ENCODE results near the gene CHP2.
A peak's percentile ranks its signal among the peaks of the same experiment; 100 is the strongest.
"Not testable (repeated sequence)": the region's sequence is repeated elsewhere in the genome, so short reads cannot be mapped to it uniquely, and the experiment has no call there.

The CHP2 gene

DNA sequence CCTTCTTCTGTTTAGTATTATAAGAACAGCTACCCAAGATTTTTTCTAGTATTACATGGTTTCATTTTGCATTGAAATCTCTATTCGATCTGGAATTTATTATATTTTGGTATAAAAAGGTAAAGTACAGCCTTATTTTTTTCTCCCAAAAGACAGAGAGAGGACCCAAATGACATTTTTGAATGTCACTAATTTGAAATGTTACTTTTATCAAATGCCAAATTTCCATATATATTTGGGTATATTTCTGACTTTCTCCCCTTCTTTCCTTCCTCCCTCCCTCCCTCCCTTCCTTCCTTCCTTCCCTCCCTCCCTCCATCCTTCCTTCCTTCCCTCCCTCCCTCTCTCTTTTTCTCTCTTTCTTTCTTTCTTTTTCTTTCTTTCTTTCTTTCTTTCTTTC is 6.2 kb upstream of the CHP2 start:
- no peak for DNase-seq (ENCODE audit: low read depth)

DNA sequence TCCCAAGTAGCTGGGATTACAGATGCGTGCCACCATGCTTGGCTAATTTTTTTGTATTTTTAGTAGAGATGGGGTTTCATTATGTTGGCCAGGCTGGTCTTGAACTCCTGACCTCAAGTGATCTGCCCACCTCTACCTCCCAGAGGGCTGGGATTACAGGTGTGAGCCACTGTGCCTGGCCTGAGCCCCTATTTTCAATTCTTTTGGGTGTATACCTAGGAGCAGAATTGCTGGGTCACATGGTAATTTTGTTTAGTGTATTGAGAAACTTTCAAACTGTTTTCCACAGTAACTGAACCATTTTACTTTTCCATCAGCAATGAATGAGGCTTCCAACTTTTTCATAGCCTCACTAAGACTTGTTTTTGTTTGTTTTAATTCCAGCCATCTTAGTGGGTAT is 3.8 kb upstream of the CHP2 start:
- DNase-seq (ENCODE audit: low read depth) = not testable (repeated sequence)

- DNase-seq (ENCODE audit: low read depth) = no peak
Observed at GRCh38 chr16:23753908-23754593, 775 bp upstream of the CHP2 start.

DNA sequence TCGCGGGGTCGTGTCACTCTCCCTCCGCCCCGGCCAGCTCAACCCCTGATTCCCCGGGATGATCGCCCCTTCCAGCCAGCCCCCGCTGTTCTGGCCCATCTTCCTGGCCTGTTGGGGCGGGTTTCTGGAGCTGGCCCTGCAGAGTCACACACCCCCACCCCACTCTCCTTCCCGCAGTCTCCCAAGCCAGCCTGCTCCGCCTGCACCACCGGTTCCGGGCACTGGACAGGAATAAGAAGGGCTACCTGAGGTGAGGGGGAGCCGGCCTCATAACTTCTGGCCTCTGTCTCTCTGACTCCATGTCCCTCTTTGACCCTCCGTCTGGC is 621 bp downstream of the CHP2 start:
- no peak for DNase-seq (ENCODE audit: low read depth)

DNA sequence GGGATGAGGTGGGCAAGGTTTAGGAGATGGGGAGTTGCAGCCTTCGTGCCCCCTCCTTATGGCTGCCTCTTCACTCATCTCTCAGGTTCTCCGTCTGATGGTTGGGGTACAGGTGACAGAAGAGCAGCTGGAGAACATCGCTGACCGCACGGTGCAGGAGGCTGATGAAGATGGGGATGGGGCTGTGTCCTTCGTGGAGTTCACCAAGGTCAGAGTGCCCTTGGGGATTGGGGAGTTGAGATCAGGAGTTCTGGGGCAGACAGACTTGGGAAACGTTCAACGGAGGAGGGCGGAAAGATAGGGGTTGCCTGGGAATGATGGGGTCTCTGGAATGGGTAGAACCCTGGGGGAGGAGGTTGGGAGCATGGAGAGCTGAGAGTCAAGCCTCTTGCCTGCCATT is 2.3 kb downstream of the CHP2 start:
- no peak for DNase-seq (ENCODE audit: low read depth)

DNA sequence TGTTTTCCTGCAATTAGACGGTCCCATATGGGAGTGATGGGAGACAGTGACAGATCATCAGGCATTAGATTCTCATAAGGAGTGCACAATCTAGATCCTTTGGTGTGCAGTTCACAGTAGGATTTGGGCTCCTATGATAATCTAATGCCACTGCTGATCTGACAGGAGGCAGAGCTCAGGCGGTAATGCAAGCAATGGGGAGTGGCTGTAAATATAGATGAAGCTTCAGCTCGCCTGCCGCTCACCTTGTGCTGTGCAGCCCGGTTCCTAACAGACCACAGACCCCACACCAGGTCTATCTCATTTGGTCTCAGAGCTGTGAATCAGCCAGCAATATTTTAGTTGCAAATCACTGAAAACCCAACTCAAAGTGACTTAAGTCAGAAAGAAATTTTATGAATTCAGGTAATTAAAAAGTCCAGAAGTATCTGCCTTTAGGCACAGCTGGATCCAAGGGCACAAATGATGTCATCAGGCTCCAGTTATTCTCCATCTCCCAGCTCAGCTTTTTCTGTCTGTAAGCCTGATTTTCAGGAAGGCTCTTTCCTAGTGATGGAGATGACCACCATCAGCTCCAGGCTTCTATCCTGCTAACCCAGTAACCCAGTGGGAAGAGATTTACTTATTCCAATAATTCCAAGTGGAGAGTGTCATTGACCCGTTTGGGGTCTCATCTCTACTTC is 3.3 kb downstream of the CHP2 start:
- DNase-seq (ENCODE audit: low read depth) = no peak

GRCh38 chr16:23765933-23766332 is 11.1 kb downstream of the CHP2 start:
- DNase-seq (ENCODE audit: low read depth) = no peak

- no peak for DNase-seq (ENCODE audit: low read depth)
Observed at GRCh38 chr16:23768581-23768980, 13.8 kb downstream of the CHP2 start.

DNA sequence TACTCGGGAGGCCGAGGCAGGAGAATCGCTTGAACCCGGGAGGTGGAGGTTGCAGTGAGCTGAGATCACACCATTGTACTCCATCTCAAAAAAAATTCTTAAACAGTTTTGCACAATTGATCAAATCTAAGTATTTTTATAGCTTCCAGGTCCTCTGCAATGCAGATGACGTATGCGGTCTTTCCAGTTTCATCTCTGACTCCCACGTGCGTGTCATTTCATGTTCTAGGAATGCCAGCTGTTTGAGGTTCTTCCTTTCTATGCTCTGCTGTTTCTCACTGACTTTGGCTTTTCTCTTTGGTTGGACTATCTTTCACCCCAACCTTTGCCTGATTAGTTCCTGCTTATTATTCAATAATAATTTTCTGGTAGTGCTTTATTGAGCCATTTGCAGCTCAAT is 16.2 kb downstream of the CHP2 start:
- DNase-seq (ENCODE audit: low read depth) = no peak

DNA sequence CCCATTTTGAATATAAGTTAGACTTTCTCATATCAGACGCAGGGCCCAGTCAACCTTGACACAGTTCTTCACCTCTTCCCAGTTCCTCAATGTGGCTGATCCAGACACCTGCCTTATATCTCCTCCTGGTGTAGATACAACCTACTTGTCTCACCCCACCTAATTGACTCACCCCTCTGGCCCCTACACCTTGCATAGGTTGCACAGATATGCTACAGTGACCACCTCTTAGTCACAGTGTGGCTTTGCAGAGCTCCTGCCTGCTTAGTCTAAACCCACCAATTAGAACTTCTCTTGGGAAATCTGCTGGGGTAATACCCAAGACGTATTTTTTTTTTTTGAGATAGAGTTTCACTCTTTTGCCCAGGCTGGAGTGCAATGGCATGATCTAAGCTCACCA is 16.8 kb downstream of the CHP2 start:
- DNase-seq (ENCODE audit: low read depth) = no peak

DNA sequence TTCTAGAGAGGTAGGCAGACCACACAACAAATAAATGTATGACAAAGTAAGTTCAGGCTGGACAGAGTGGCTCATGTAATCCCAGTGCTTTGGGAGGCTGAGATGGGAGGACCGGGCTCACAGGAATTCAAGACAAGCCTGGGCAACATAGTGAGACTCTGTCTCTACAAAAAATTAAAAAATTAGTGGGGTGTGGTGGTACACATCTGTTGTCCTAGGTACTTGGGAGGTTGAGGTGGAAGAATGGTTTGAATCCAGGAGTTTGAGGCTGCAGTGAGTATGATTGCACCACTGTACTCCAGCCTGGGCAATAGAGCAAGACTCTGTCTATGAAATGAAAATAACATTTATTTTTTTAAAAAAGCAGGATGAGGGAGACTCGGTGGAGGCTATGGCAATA is 18.5 kb downstream of the CHP2 start:
- no peak for DNase-seq (ENCODE audit: low read depth)

- no peak for DNase-seq (ENCODE audit: low read depth)
Observed at GRCh38 chr16:23781176-23781575, 26.4 kb downstream of the CHP2 start.

GRCh38 chr16:23784811-23785447 is 30.1 kb downstream of the CHP2 start:
- no peak for DNase-seq (ENCODE audit: low read depth)

GRCh38 chr16:23785842-23786241 is 31.0 kb downstream of the CHP2 start:
- no peak for DNase-seq (ENCODE audit: low read depth)

GRCh38 chr16:23786964-23787561 is 32.2 kb downstream of the CHP2 start:
- no peak for DNase-seq (ENCODE audit: low read depth)

GRCh38 chr16:23788685-23789084 is 33.9 kb downstream of the CHP2 start:
- no peak for DNase-seq (ENCODE audit: low read depth)

DNA sequence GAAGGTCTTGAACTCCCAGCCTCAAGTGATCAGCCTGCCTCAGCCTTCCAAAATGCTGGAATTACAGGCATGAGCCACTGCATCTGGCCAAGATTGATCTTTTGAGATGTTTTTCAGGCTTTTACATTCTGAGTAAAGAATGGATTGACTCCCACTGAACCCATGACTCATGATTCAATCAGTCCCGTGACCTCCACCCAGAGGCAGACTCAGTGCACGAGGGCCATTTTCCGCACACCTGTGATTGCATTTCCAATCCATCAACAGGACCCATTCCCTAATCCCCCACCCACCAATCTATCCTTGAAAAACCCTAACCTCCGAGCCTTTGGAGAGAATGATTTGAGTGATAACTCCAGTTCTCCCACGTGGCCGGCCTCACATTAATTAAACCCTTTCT is 40.6 kb downstream of the CHP2 start:
- no peak for DNase-seq (ENCODE audit: low read depth)

- DNase-seq (ENCODE audit: low read depth) = no peak
Observed at GRCh38 chr16:23796941-23797340, 42.1 kb downstream of the CHP2 start.

- DNase-seq (ENCODE audit: low read depth) = peak; percentile 64
Observed at GRCh38 chr16:23801378-23801777, 46.6 kb downstream of the CHP2 start.

GRCh38 chr16:23802776-23803175 is 48.0 kb downstream of the CHP2 start:
- DNase-seq (ENCODE audit: low read depth) = no peak

DNA sequence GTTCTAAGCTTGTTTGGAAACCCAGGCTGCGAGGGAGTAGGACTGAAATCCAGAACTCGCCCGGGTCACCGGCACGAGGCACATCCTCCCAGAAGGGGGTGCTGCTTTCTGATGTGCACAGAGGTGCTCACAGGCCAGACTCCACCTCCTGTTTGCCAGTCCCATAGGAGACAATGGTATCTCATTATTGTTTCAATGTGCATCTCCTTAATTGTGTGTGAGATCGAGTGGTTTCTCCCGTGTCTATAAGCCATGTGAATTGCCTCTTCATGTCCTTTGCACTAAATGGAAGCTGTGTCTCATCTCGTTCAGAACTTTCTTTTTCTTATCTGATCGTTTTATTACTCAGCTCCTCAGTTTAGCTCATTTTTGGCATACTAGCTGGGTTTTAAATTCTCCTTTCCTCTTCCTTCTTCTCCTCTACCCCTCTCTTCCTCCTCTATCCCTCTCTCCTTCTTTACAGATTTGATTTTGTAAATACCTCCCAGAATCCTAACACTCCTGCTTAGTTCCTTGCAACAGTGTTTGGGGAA is 48.8 kb downstream of the CHP2 start:
- peak; percentile 46 for DNase-seq (ENCODE audit: low read depth)

GRCh38 chr16:23807028-23807427 is 52.2 kb downstream of the CHP2 start:
- no peak for DNase-seq (ENCODE audit: low read depth)
